Measurements from ENCODE around the gene PPP2CA.

- TF ChIP-seq POLR2AphosphoS5 (IDR thresholded peaks at IDR 0.05) (no peak), CTCF (IDR thresholded peaks at IDR 0.05) (no peak), EP300 (IDR thresholded peaks at IDR 0.05) (no peak), POLR2A (IDR thresholded peaks at IDR 0.05) (no peak)
These were observed 47.9 kb upstream of the PPP2CA start for GRCh38 chr5:134273642-134274395.

All from suprapubic skin (tissue), 4 donors.